Activated CD8-positive, alpha-beta T cell treated with anti-CD3 and anti-CD28 coated beads for 36 hours (primary cell): Measurements from ENCODE around the gene NOTCH2. TPM values are rescaled to one million over a fixed set of nuclear protein-coding genes. Genes with fewer than 3 reads are reported as not detected.
A peak's percentile ranks its signal among the peaks of the same experiment; 100 is the strongest.

ENCODE experiments used
- ATAC-seq: fragments of 200-7000 bp; cut with Tn5 transposase; one replicate; pipeline ENCODE4 v1.10.0; 2021; ENCODE audit warnings: mild to moderate bottlenecking, moderate library complexity
- CTCF ChIA-PET: fragments of 350-600 bp; sonication (Branson Sonifier 250); formaldehyde crosslinking; loops from one replicate; lab custom pipeline; 2021; ENCODE audit warnings: antibody characterized with exemption; lab: Charles Lee
- POLR2A ChIA-PET: fragments of 350-600 bp; sonication (Branson Sonifier 250); formaldehyde crosslinking; loops from one replicate; lab custom pipeline; 2021; ENCODE audit warnings: antibody characterized with exemption; lab: Charles Lee
- DNase-seq: peaks from one replicate; pipeline ENCODE4 v3.0.0-alpha.2; 2020
- H3K27ac Mint-ChIP-seq: one replicate; pipeline ENCODE4 v1.8.0; 2021; ENCODE audit warnings: mild to moderate bottlenecking, mixed read lengths
- H3K27me3 Mint-ChIP-seq: one replicate; pipeline ENCODE4 v1.8.0; 2021; ENCODE audit warnings: mixed read lengths
- H3K36me3 Mint-ChIP-seq: one replicate; pipeline ENCODE4 v1.8.0; 2021; ENCODE audit warnings: low read depth, mixed read lengths
- H3K4me1 Mint-ChIP-seq: one replicate; pipeline ENCODE4 v1.8.0; 2021; ENCODE audit warnings: low read depth, mixed read lengths
- H3K4me3 Mint-ChIP-seq: one replicate; pipeline ENCODE4 v1.8.0; 2021; ENCODE audit warnings: mild to moderate bottlenecking, moderate library complexity, mixed read lengths
- H3K9me3 Mint-ChIP-seq: one replicate; pipeline ENCODE4 v1.8.0; 2021; ENCODE audit warnings: mixed read lengths
- CTCF ChIP-seq: fragments of 200-600 bp; IDR thresholded peaks from one replicate; pipeline ENCODE4 v1.8.0; 2022; ENCODE audit warnings: antibody characterized with exemption, mild to moderate bottlenecking
- intact Hi-C: fragments of 100-400 bp; cut with micrococcal nuclease; formaldehyde crosslinking; loops from one replicate; pipeline ENCODE4 v1.10.0; 2022
- total RNA-seq, 2 experiments: library from RNA; stranded (reverse); gene quantifications; one replicate each; pipeline ENCODE4 v1.2.3, GENCODE V29; 2021

NOTCH2 gene
- total RNA-seq, 2 experiments from 2014 or later: 37.6 to 41.3 TPM

- DNase-seq (no peak), ATAC-seq (peak; percentile 47)
- peaks cover 9% of the 10 kb centered on the region for H3K27me3 Mint-ChIP-seq
- no peak for TF ChIP-seq CTCF
- ChIA-PET POLR2A (no interaction called here), CTCF (interaction anchor here (1.1 to 2.2 kb wide), 5 partner anchors 9 to 64 kb away, joined by 3 to 9 read pairs (median 4); no protein-coding TSS in a partner anchor)
- H3K4me3 Mint-ChIP-seq: no peak overlapping the region
- H3K27ac Mint-ChIP-seq: no peak overlapping the region
- intact Hi-C loops: no loop called here
- no peaks in the 10 kb centered on the region for H3K4me1 Mint-ChIP-seq
- H3K36me3 Mint-ChIP-seq: no peaks in the 10 kb centered on the region
- no peaks in the 10 kb centered on the region for H3K9me3 Mint-ChIP-seq
These were observed 196.1 kb downstream of the NOTCH2 start for GRCh38 chr1:119873135-119874015.

GRCh38 chr1:119871881-119872280 lies 197.6 kb downstream of the NOTCH2 start:
- no peak overlapping the region for H3K4me3 Mint-ChIP-seq
- ChIA-PET CTCF (interaction anchor here (0.6 to 2.2 kb wide), 5 partner anchors 12 to 97 kb away, joined by 3 to 9 read pairs (median 3); no protein-coding TSS in a partner anchor), POLR2A (no interaction called here)
- H3K4me1 Mint-ChIP-seq: peaks cover 3% of the 10 kb centered on the region
- TF ChIP-seq CTCF: no peak
- DNase-seq (no peak), ATAC-seq (no peak)
- no peak overlapping the region for H3K27ac Mint-ChIP-seq
- H3K9me3 Mint-ChIP-seq: no peaks in the 10 kb centered on the region
- peaks cover 9% of the 10 kb centered on the region for H3K27me3 Mint-ChIP-seq
- intact Hi-C loops: loop anchor here (2.0 kb wide), 1 partner anchor 97 kb away; no protein-coding TSS in a partner anchor
- H3K36me3 Mint-ChIP-seq: no peaks in the 10 kb centered on the region

- no peak overlapping the region for H3K4me3 Mint-ChIP-seq
- CTCF ChIA-PET: interaction anchor here (0.6 to 3.0 kb wide), 18 partner anchors 8 to 127 kb away, joined by 3 to 18 read pairs (median 5); no protein-coding TSS in a partner anchor
These were observed 198.4 kb downstream of the NOTCH2 start for GRCh38 chr1:119870917-119871596.

GRCh38 chr1:119869995-119870394 lies 199.5 kb downstream of the NOTCH2 start:
- intact Hi-C loops: loop anchor here (2.0 kb wide), 1 partner anchor 99 kb away; no protein-coding TSS in a partner anchor
- Mint-ChIP-seq H3K27ac (no peak overlapping the region), H3K27me3 (peaks cover 14% of the 10 kb centered on the region), H3K9me3 (no peaks in the 10 kb centered on the region), H3K4me1 (peaks cover 3% of the 10 kb centered on the region), H3K4me3 (no peak overlapping the region), H3K36me3 (no peaks in the 10 kb centered on the region)
- TF ChIP-seq CTCF: no peak
- DNase-seq (no peak), ATAC-seq (no peak)
- ChIA-PET CTCF (interaction anchor here (0.7 to 3.0 kb wide), 15 partner anchors 8 to 126 kb away, joined by 3 to 18 read pairs (median 5); no protein-coding TSS in a partner anchor), POLR2A (no interaction called here)

More at GRCh38 chr1:119870917-119871596, 198.4 kb downstream of the NOTCH2 start:
- H3K27me3 Mint-ChIP-seq: peaks cover 9% of the 10 kb centered on the region
- POLR2A ChIA-PET: no interaction called here
- DNase-seq (peak; percentile 84), ATAC-seq (peak; percentile 81)
- TF ChIP-seq CTCF: peak; percentile 92
- intact Hi-C loops: loop anchor here (2.0 kb wide), 1 partner anchor 98 kb away; no protein-coding TSS in a partner anchor
- H3K27ac Mint-ChIP-seq: no peak overlapping the region
- peaks cover 3% of the 10 kb centered on the region for H3K4me1 Mint-ChIP-seq
- H3K9me3 Mint-ChIP-seq: no peaks in the 10 kb centered on the region
- no peaks in the 10 kb centered on the region for H3K36me3 Mint-ChIP-seq
